ENCODE measurements around the gene PTBP2. TPM values are rescaled to one million over a fixed set of nuclear protein-coding genes. Genes with fewer than 3 reads are reported as not detected.
A peak's percentile ranks its signal among the peaks of the same experiment; 100 is the strongest.
"Not testable (repeated sequence)": the region's sequence is repeated elsewhere in the genome, so short reads cannot be mapped to it uniquely, and the experiment has no call there.

The PTBP2 gene
- total RNA-seq, 1 donor from 2014 or later: 61.5 TPM

DNA sequence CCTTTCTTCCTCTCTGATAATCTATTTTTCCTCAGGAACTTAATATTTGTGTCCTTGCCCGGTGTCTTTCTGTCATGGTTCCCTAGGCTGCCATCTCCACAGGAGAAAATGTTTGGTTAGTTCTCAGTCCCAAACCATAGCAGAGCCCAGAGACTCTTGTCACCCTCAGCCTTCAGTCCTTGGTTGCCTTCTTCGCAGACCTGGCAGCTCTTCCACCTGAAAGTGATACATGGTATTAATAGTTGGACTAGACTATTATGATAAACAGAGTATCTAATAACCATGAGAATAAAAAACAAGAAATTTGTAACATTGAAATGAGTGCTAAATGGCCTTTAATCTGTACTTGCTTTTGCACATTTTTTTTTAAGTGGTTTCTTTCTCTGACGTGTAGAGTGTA is 26.5 kb downstream of the PTBP2 start:
- H3K27me3 Mint-ChIP-seq (ENCODE audit: low read depth): no peaks in the 10 kb centered on the region
- no peak overlapping the region for H3K27ac Mint-ChIP-seq
- peaks cover 22% of the 10 kb centered on the region for H3K36me3 Mint-ChIP-seq
- peaks cover 11% of the 10 kb centered on the region for H3K4me1 Mint-ChIP-seq
- no peak for DNase-seq (ENCODE audit: low spot score in 2 of 2, unreplicated experiment in 2 of 2)
- TF ChIP-seq, protein P1, sequence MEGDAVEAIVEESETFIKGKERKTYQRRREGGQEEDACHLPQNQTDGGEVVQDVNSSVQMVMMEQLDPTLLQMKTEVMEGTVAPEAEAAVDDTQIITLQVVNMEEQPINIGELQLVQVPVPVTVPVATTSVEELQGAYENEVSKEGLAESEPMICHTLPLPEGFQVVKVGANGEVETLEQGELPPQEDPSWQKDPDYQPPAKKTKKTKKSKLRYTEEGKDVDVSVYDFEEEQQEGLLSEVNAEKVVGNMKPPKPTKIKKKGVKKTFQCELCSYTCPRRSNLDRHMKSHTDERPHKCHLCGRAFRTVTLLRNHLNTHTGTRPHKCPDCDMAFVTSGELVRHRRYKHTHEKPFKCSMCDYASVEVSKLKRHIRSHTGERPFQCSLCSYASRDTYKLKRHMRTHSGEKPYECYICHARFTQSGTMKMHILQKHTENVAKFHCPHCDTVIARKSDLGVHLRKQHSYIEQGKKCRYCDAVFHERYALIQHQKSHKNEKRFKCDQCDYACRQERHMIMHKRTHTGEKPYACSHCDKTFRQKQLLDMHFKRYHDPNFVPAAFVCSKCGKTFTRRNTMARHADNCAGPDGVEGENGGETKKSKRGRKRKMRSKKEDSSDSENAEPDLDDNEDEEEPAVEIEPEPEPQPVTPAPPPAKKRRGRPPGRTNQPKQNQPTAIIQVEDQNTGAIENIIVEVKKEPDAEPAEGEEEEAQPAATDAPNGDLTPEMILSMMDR (IDR thresholded peaks at IDR 0.05; ENCODE audit: unreplicated experiment): no peak
- no peaks in the 10 kb centered on the region for H3K9me3 Mint-ChIP-seq
- no peak overlapping the region for H3K4me3 Mint-ChIP-seq

DNA sequence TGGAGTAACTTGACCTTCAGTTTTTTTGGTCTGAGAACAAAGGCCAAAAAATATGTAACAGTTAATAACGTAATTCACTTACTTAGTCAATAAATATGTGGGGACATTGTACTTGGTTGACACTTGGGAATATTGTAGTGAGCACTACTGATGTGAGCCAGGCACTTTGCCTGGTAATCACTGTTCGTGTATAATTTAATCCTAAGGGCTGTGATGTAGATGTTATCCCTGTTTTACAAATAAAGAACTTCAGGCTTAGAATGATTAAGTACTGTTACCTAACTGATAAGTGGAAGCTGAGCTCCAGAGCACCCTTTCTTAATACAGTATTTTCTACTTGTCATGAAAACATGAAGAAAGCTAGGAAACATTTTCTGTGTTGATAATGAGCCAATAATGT is 28.0 kb downstream of the PTBP2 start:
- Mint-ChIP-seq H3K4me3 (no peak overlapping the region), H3K27ac (peak overlapping the region; percentile 7), H3K4me1 (peaks cover 11% of the 10 kb centered on the region), H3K9me3 (no peaks in the 10 kb centered on the region), H3K27me3 (ENCODE audit: low read depth) (no peaks in the 10 kb centered on the region), H3K36me3 (peaks cover 38% of the 10 kb centered on the region)
- no peak for DNase-seq (ENCODE audit: low spot score in 2 of 2, unreplicated experiment in 2 of 2)
- TF ChIP-seq, protein P1 (IDR thresholded peaks at IDR 0.05; ENCODE audit: unreplicated experiment): no peak

DNA sequence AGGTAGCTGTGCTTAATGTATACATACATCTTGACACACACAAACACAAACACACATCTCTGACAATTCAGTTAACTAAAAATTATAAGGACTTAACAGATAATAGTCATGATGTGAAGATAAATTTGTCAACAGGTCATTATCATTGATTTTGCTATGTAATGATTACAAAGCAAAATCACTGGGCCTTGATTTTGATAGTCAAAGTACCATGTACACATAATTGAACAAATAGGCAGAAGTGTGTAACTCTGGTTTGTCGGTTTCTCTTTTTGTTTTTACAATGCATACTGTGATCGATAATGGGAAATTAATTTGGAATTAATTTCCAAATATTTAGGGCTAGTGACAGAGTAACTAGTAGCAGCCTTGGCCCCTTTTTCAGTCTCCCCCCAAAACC is 30.8 kb downstream of the PTBP2 start:
- Mint-ChIP-seq H3K4me3 (no peak overlapping the region), H3K27me3 (ENCODE audit: low read depth) (no peaks in the 10 kb centered on the region), H3K36me3 (peaks cover 62% of the 10 kb centered on the region), H3K27ac (no peak overlapping the region), H3K9me3 (peaks cover 18% of the 10 kb centered on the region), H3K4me1 (peaks cover 5% of the 10 kb centered on the region)
- TF ChIP-seq, protein P1 (IDR thresholded peaks at IDR 0.05; ENCODE audit: unreplicated experiment): no peak
- DNase-seq (ENCODE audit: low spot score in 2 of 2, unreplicated experiment in 2 of 2): no peak

DNA sequence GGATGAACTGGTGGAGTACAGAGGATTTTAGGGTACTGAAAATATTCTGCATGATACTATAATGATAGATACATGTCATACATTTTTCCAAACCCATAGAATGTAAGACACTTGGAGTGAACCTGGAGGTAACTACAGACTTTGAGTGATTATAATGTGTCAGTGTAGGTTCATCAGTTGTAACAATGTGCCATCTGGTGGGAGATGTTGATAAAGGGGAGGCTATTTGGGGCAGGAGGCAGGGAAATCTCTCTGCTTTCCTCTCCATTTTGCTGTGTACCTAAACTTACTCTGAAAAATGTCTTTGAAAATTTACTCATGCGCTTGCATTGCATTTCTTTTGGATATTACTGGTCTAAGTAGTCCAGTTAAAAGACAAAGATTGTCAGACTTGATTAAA is 35.2 kb downstream of the PTBP2 start:
- H3K27ac Mint-ChIP-seq: no peak overlapping the region
- H3K27me3 Mint-ChIP-seq (ENCODE audit: low read depth): no peaks in the 10 kb centered on the region
- H3K36me3 Mint-ChIP-seq: peaks cover 90% of the 10 kb centered on the region
- TF ChIP-seq, protein P1 (IDR thresholded peaks at IDR 0.05; ENCODE audit: unreplicated experiment): no peak
- no peak for DNase-seq (ENCODE audit: low spot score in 2 of 2, unreplicated experiment in 2 of 2)
- H3K4me1 Mint-ChIP-seq: no peaks in the 10 kb centered on the region
- H3K4me3 Mint-ChIP-seq: no peak overlapping the region
- H3K9me3 Mint-ChIP-seq: peaks cover 53% of the 10 kb centered on the region

DNA sequence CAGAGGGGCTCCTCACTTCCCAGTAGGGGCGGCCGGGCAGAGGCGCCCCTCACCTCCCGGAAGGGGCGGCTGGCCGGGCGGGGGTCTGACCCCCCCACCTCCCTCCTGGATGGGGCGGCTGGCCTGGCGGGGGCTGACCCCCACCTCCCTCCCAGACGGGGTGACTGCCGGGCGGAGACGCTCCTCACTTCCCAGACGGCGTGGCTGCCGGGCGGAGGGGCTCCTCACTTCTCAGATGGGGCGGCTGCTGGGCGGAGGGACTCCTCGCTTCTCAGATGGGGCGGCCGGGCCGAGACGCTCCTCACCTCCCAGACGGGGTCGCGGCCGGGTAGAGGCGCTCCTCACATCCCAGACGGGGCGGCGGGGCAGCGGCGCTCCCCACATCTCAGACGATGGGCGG is 41.0 kb downstream of the PTBP2 start:
- not testable (repeated sequence) for H3K4me3 Mint-ChIP-seq; DNase-seq (ENCODE audit: low spot score in 2 of 2, unreplicated experiment in 2 of 2); H3K27ac Mint-ChIP-seq; H3K27me3 Mint-ChIP-seq (ENCODE audit: low read depth); H3K4me1 Mint-ChIP-seq
- Mint-ChIP-seq H3K36me3 (peaks cover 55% of the 10 kb centered on the region), H3K9me3 (peaks cover 34% of the 10 kb centered on the region)

DNA sequence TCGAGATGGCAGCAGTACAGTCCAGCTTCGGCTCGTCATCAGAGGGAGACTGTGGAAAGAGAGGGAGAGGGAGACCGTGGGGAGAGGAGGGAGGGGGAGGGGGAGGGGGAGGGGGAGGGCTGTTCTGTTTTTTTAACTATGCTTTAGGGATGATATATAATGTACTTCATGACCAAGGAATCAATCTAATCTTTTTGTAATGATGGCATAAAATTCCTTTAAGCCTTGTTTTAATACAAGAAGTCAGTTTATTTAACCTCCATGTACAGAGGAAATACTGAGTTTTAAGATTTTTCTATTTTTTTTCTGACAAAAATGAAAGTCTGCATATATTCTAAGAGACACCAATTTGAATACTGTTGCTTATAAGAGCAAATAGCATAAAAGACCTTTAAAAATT is 41.9 kb downstream of the PTBP2 start:
- H3K27ac Mint-ChIP-seq: no peak overlapping the region
- peaks cover 49% of the 10 kb centered on the region for H3K36me3 Mint-ChIP-seq
- H3K9me3 Mint-ChIP-seq: peaks cover 28% of the 10 kb centered on the region

More for the DNA sequence above, 41.9 kb downstream of the PTBP2 start:
- Mint-ChIP-seq H3K27me3 (ENCODE audit: low read depth) (no peaks in the 10 kb centered on the region), H3K4me1 (peaks cover 6% of the 10 kb centered on the region), H3K4me3 (no peak overlapping the region)
- no peak for DNase-seq (ENCODE audit: low spot score in 2 of 2, unreplicated experiment in 2 of 2)
- TF ChIP-seq, protein P1 (IDR thresholded peaks at IDR 0.05; ENCODE audit: unreplicated experiment): no peak
